Activated CD8-positive, alpha-beta T cell treated with anti-CD3 and anti-CD28 coated beads for 36 hours (primary cell): ENCODE results near the gene SCGB1C2. TPM values are rescaled to one million over a fixed set of nuclear protein-coding genes. Genes with fewer than 3 reads are reported as not detected.

ENCODE experiments used
- ATAC-seq: fragments of 200-7000 bp; cut with Tn5 transposase; one replicate; pipeline ENCODE4 v1.10.0; 2021; ENCODE audit warnings: mild to moderate bottlenecking, moderate library complexity
- CTCF ChIA-PET: fragments of 350-600 bp; sonication (Branson Sonifier 250); formaldehyde crosslinking; loops from one replicate; lab custom pipeline; 2021; ENCODE audit warnings: antibody characterized with exemption; lab: Charles Lee
- POLR2A ChIA-PET: fragments of 350-600 bp; sonication (Branson Sonifier 250); formaldehyde crosslinking; loops from one replicate; lab custom pipeline; 2021; ENCODE audit warnings: antibody characterized with exemption; lab: Charles Lee
- DNase-seq: peaks from one replicate; pipeline ENCODE4 v3.0.0-alpha.2; 2020
- H3K27ac Mint-ChIP-seq: one replicate; pipeline ENCODE4 v1.8.0; 2021; ENCODE audit warnings: mild to moderate bottlenecking, mixed read lengths
- H3K27me3 Mint-ChIP-seq: one replicate; pipeline ENCODE4 v1.8.0; 2021; ENCODE audit warnings: mixed read lengths
- H3K36me3 Mint-ChIP-seq: one replicate; pipeline ENCODE4 v1.8.0; 2021; ENCODE audit warnings: low read depth, mixed read lengths
- H3K4me1 Mint-ChIP-seq: one replicate; pipeline ENCODE4 v1.8.0; 2021; ENCODE audit warnings: low read depth, mixed read lengths
- H3K4me3 Mint-ChIP-seq: one replicate; pipeline ENCODE4 v1.8.0; 2021; ENCODE audit warnings: mild to moderate bottlenecking, moderate library complexity, mixed read lengths
- H3K9me3 Mint-ChIP-seq: one replicate; pipeline ENCODE4 v1.8.0; 2021; ENCODE audit warnings: mixed read lengths
- intact Hi-C: fragments of 100-400 bp; cut with micrococcal nuclease; formaldehyde crosslinking; loops from one replicate; pipeline ENCODE4 v1.10.0; 2022
- total RNA-seq, 2 experiments: library from RNA; stranded (reverse); gene quantifications; one replicate each; pipeline ENCODE4 v1.2.3, GENCODE V29; 2021
- TF ChIP-seq, protein P1 (sequence below): fragments of 200-600 bp; IDR thresholded peaks from one replicate; pipeline ENCODE4 v1.8.0; 2022; ENCODE audit warnings: antibody characterized with exemption, mild to moderate bottlenecking

SCGB1C2 gene
- total RNA-seq, 2 experiments from 2014 or later = not detected

DNA sequence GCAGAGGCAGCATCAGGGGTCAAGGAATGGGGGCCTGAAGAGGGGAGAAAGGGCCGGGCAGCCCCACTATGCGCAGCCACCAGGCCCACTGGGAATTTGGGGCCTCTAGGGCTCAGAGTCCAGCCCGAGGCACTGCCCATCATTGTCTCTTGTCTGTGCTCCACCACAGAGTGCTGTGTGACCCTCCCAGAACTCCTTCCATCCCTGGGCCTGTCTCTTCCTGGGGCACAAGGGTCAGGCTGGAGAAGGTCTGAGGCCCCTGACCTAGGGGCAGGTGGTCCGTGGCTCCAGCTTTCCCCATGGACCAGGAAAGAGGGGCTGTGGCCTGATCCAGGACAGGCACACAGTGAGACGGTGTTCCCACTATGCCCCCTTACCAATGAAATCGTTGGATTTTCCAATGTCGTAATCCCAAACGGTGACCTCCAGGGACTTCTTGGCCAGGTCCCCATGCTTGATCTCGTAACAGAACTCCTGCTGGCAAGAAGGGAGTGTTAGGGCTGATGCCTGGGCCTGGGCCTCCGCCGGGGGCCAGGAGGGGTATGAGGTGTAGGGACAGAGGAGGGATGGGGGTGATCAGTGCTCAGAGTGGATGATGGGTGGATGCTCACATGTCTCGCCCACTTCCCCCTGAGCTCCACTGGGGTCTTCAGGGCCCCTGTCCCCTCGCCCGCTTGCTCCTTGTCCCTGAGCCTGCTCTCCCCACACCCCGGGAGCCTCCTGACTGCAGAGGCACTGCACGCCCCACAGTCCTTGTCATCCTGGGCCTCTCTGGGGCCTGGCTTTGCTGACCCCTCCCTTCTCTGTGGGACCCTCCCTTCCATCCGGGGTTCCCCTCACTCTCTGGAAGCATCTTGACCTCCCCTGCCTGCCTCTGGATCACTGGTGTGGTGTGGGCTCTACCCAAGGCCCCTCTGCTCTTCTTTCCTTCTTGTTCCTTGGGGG lies 10.7 kb downstream of the SCGB1C2 start:
- Mint-ChIP-seq H3K4me3 (no peak overlapping the region), H3K9me3 (no peaks in the 10 kb centered on the region), H3K27ac (no peak overlapping the region), H3K4me1 (peaks cover 2% of the 10 kb centered on the region), H3K27me3 (no peaks in the 10 kb centered on the region), H3K36me3 (no peaks in the 10 kb centered on the region)
- POLR2A ChIA-PET = no interaction called here
- intact Hi-C loops = no loop called here
- CTCF ChIA-PET = interaction anchor here (0.9 to 1.4 kb wide), 2 partner anchors 238 to 264 kb away, joined by 3 to 4 read pairs; no protein-coding TSS in a partner anchor
- DNase-seq (no peak), ATAC-seq (no peak)
- TF ChIP-seq, protein P1, sequence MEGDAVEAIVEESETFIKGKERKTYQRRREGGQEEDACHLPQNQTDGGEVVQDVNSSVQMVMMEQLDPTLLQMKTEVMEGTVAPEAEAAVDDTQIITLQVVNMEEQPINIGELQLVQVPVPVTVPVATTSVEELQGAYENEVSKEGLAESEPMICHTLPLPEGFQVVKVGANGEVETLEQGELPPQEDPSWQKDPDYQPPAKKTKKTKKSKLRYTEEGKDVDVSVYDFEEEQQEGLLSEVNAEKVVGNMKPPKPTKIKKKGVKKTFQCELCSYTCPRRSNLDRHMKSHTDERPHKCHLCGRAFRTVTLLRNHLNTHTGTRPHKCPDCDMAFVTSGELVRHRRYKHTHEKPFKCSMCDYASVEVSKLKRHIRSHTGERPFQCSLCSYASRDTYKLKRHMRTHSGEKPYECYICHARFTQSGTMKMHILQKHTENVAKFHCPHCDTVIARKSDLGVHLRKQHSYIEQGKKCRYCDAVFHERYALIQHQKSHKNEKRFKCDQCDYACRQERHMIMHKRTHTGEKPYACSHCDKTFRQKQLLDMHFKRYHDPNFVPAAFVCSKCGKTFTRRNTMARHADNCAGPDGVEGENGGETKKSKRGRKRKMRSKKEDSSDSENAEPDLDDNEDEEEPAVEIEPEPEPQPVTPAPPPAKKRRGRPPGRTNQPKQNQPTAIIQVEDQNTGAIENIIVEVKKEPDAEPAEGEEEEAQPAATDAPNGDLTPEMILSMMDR = no peak

DNA sequence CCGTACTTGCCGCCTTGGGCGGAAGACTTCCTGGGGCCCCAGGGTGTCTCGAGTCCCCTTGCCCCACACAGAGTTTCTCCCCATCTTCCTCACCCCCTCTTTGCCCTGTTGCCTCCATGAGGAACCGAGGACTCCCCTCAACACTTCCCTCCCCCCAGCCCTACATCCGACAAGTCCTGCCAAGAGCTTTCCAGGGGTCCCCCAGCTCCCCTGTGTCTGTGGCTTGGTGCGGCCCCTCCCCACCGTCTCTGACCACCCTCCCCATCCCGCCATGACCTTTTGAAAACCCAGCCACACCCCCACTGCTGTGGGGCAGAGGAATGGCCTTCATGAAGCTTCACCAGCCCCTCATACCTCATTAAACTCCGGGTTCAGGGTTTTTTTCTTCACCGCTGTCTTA lies 11.4 kb downstream of the SCGB1C2 start:
- Mint-ChIP-seq H3K4me1 (no peaks in the 10 kb centered on the region), H3K4me3 (no peak overlapping the region), H3K27me3 (no peaks in the 10 kb centered on the region), H3K27ac (no peak overlapping the region), H3K36me3 (no peaks in the 10 kb centered on the region), H3K9me3 (no peaks in the 10 kb centered on the region)
- CTCF ChIA-PET = interaction anchor here (0.9 to 1.4 kb wide), 3 partner anchors 237 to 850 kb away, joined by 3 to 4 read pairs (median 3); no protein-coding TSS in a partner anchor
- POLR2A ChIA-PET = interaction anchor here (0.6 kb wide), 1 partner anchor 38 kb away, joined by 4 read pairs; no protein-coding TSS in a partner anchor
- intact Hi-C loops = no loop called here
- TF ChIP-seq, protein P1 = no peak
- DNase-seq (no peak), ATAC-seq (no peak)

DNA sequence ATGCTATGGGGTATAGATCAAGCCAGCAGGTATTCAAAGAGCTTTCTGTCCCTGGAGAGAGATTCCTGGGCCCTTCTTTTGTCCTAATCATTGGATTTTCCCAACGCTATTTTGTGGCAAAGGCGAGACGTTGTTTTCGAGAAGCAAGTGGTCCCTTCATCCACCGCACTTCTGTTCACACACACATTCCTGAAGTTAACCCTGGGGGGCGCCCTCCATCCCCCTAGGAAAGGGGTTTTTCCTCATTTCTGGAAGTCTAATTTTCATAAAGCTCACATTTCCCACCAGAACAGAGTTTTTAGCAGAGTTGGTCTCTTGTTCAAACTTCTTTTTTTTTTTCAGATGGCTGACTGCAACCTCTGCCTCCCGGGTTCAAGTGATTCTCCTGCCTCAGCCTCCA lies 11.9 kb downstream of the SCGB1C2 start:
- no peak for ATAC-seq
- POLR2A ChIA-PET = interaction anchor here (0.6 kb wide), 1 partner anchor 37 kb away, joined by 4 read pairs; no protein-coding TSS in a partner anchor
- DNase-seq = no peak
- no peak overlapping the region for H3K4me3 Mint-ChIP-seq
- no peaks in the 10 kb centered on the region for H3K27me3 Mint-ChIP-seq
- intact Hi-C loops = no loop called here
- no peaks in the 10 kb centered on the region for H3K9me3 Mint-ChIP-seq
- TF ChIP-seq, protein P1 = no peak
- CTCF ChIA-PET = interaction anchor here (0.9 to 1.4 kb wide), 3 partner anchors 237 to 849 kb away, joined by 3 to 4 read pairs (median 3); no protein-coding TSS in a partner anchor
- no peaks in the 10 kb centered on the region for H3K4me1 Mint-ChIP-seq
- no peaks in the 10 kb centered on the region for H3K36me3 Mint-ChIP-seq
- no peak overlapping the region for H3K27ac Mint-ChIP-seq

DNA sequence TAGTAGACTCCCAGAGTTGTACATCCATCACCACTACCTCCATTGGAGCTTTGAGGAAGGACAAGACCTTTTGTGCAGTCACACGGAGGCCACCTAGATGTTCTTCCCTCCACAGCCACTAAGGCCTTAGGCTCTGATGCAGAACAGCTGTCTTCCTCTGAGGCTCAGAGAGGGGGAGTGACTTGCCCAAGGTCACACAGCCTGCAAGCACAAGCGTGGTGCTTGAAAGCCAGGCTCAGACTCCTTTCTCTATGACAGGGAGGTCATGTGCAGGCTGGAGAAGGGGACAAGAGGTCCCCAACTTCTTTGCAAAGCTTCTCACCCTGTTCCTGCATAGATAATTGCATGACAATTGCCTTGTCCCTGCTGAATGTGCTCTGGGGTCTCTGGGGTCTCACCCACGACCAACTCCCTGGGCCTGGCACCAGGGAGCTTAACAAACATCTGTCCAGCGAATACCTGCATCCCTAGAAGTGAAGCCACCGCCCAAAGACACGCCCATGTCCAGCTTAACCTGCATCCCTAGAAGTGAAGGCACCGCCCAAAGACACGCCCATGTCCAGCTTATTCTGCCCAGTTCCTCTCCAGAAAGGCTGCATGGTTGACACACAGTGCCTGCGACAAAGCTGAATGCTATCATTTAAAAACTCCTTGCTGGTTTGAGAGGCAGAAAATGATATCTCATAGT lies 12.7 kb downstream of the SCGB1C2 start:
- Mint-ChIP-seq H3K9me3 (no peaks in the 10 kb centered on the region), H3K4me3 (no peak overlapping the region), H3K4me1 (no peaks in the 10 kb centered on the region), H3K27ac (no peak overlapping the region), H3K36me3 (no peaks in the 10 kb centered on the region), H3K27me3 (no peaks in the 10 kb centered on the region)
- ATAC-seq = no peak
- no peak for DNase-seq
- POLR2A ChIA-PET = no interaction called here
- CTCF ChIA-PET = interaction anchor here (1.1 kb wide), 1 partner anchor 849 kb away, joined by 3 read pairs; no protein-coding TSS in a partner anchor
- intact Hi-C loops = no loop called here
- TF ChIP-seq, protein P1 = no peak
